HG03280 (cell line): ENCODE results near the gene OSM.

Experiments
- ATAC-seq: cut with Tn5 transposase; IDR thresholded peaks from one replicate; pipeline ENCODE4 v1.9.1; 2021; ENCODE audit warnings: mild to moderate bottlenecking, moderate library complexity; ENCODE audit not compliant: unreplicated experiment

The OSM gene

DNA sequence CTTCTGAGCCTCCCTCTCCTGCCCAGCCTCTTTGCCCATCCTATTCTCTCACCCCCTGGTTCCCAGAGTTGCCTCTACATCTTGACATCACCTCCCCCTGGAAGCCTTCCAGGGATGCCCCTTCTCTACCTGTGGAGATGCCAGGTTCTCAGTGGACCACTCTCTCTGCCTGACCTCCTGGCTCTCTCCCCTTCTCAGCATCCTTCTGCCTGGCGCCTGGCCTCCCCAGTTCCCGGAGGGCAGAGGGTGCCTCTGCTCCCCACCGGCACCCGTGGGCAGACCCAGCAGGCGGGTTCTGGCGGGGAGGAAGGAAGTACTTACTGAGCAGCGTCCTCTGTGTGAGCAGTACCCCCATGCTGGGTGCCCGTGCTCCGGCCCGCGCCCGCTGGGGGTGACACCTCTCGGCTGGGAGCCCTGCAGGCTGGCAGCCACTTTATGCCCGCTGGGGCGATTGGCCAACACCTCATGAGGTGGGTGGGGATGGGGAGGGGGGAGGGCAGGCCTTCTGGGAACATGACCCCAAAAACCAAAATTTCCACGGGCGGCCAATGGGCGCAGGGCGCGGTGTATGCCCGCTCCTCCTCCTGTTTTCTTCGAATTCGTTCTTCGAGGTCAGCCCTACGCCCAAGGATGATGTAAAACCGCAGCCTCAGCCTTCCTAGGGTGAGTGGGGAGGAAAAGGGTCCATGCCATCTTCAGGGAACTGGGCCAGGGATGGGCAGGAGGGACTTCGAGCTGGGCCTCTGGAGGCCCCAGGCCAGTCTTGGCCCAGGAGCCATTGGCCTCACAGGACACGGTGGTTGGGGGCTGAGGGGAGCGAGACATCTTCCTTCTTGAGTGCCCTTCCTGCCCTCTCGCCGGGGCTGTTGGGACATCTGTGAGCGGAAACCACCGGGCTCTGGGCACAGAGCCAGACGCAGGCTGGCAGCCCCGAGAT is at the start of gene OSM:
TSS of gene OSM (minus strand) at position 407 of the 937 bp plus-strand sequence. CDS start at position 355, 52 bp downstream.
- peak; percentile 13 for ATAC-seq

DNA sequence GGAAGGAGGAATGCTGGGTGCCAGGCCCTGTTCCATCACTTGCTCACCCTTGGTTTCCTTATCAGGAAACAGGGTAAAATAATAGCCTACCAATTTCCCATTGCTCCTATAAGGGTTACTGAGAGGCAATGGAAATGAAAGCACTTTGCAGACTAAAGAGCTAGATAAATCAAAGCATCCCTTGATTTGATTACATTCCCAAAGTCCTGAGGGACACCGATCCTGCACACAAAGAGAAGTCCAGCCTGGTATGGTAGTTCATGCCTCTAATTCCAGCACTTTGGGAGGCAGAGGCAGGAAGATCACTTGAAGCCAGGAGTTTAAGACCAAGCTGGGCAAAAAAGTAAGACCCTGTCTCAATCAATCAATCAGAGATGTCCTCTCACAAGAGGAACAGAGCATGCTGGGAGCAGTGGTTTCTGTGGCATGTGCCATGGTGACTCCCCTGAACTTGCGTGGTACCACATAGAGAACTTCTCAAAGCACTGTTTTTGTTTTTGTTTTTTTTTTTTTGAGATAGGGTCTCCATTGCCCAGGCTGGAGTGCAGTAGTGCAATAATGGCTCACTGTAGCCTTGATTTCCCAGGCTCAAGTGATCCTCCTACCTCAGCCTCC is 49.4 kb upstream of the OSM start:
- no peak for ATAC-seq

GRCh38 chr22:30314915-30315314 is 48.3 kb upstream of the OSM start:
- ATAC-seq = no peak

- no peak for ATAC-seq
Observed at GRCh38 chr22:30313527-30314363, 47.1 kb upstream of the OSM start.

- ATAC-seq = no peak
Observed at GRCh38 chr22:30312053-30312452, 45.4 kb upstream of the OSM start.

DNA sequence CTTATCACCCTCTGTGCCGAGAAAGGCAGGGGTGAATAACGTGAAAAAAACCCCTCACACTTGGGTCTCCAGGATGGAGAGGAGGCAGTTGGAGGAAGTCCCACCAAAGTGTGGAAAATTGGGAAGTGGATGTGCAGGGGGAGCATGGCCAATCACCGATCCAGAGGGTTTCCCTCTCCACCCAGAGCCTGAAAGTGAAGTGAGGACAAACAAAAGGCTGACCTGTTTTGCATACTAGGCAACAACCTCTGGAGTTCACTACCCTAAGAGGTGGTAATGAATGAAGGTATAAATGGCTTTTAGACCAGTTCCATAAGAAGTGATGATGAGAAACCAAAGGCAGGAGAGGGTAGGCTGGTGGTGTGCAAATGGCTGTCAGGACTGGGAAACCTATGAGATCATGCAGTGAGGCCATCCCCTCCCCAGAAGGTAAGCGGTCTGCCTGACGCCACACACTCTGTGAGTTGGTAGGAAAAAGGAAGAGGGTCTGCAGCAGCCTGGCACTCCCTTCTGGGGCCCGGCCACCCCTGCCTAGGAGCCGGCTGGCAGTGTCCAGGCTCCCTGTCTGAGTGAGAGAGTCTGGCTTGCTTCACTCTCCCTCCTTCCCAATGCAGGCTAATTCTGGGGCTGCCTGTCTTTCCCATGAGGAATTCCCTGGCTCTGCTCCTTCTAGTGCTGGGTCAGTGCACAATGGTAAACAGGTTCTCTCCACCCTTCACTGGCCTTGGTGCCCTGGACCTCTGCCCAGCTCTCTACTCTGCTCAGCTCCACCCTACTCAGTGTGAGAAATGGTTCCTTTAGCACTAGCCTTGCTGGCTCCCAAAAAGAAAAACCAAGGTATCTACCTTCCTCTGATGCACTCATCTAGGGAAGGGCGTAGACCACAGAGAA is 44.5 kb upstream of the OSM start:
- no peak for ATAC-seq

- ATAC-seq = peak; percentile 45
Observed at GRCh38 chr22:30309951-30310741, 43.5 kb upstream of the OSM start.

GRCh38 chr22:30308518-30309230 is 42.0 kb upstream of the OSM start:
- no peak for ATAC-seq

DNA sequence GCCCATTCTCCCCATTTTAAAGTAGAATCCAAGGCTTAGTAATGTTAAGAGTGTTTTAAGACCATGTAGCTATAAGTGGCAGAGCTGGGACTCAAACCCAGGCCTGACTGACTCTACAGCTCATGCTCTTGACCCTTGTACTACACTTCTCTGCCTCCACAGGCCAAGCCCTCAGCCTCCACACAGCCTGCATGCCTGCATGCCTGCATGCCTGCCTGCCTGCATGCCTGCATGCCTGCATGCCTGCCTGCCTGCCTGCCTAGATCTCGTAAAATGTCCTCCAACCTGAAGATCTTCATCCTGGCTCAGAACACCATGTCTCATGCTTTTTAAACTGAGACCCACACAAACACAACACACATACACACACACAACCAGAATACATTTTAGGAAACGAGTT is 41.4 kb upstream of the OSM start:
- ATAC-seq = no peak

GRCh38 chr22:30307041-30307574 is 40.5 kb upstream of the OSM start:
- no peak for ATAC-seq

- ATAC-seq = no peak
Observed at GRCh38 chr22:30306627-30307011, 40.0 kb upstream of the OSM start.

DNA sequence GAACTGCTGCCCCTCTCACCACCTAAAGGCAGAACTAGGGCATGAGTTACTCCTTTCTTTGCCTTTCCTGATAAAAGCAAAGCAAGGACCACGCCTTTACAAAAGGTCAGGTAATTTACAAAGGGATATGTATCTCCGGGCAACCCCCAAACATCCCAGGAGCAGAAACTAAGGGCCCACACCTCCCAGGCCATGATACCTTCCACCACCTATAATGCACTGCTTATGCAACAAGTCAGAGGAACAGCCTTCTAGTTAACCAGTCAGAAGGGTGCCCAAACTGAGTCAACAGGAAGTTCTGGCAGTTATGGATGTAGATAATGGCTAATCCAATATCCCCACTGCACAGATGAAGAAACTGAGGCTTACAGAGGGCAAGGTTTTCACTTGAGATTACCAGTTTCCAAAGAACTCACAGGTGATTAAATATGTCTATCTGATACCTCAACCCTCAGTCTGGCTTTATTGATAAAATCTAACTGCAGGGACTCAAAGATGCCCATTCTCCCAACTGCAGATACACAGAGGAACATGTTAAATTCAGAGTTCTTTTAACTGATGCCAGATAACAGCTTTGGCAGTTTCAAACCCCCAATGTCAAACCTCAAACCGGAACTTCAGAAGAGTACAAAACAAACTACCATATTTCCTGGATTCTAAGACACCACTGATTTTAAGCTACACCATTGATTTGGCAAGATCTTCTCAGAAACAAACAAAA is 39.4 kb upstream of the OSM start:
- ATAC-seq = no peak

DNA sequence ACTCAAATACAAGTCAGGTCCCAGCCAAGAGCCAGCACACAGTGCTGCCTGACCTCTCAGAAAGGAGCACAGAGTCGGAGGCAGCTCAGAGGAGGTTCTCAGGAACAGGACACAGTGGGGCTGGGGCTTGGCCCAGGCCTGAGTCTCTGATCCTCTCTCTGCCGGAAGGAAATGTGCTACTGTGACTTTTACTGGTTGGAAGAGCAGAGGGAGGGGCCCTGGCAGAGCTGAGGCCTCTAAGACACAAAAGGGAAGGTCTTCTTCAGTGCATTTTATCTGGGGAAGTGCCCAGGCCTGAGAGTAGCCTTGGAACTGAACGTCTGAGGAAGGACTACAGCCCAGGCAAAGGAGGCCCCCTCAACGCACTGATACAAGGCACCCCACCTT is 38.9 kb upstream of the OSM start:
- no peak for ATAC-seq

DNA sequence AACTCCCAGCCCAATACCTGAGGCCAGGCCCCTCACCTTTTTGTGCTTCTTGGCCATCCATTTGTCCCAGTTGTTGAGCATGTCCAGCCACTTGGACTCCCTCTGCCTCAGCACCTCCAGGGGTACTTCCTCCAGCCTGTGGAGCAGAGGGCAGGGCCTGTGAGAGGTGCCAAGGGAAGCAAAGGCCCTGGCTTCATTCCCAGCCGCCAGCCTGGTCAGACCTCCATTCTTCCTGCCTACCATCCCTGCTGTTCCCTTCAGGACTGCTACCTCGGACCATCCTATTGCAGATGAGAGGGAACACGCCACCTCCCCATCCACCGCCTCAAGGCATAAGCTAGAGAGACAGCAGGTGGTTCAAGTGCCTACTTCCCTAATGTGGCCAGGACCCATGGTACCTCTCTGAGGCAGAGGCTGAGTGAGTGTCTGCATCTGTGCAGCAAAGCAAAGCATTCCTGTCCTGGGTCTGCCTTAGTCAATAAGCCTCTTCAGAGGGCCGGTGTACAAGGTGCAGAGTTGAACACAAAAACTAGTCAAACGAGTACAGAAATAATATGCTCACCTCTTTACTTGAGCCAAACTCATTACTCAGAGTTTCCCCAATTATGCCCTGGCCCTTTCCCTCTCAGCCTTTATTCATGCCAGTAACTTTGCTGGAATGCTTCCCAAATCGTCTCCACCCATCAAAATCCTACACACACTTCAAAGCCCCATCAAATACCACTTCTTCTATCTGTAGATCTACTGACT is 38.0 kb upstream of the OSM start:
- ATAC-seq = no peak

DNA sequence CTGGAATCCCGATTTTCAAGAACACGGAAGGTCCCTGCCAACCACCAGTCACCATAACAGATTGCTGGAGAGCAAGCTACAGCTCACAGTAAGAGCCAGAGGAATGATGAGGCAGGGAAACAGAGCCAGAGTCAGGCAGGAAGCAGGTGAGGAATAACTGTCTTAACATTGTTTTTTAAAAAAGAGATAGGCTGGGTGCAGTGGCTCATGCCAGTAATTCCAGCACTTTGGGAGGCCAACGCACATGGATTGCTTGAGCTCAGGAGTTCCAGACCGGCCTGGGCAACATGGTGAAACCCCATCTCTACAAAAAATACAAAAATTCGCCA is 36.1 kb upstream of the OSM start:
- ATAC-seq = no peak

- no peak for ATAC-seq
Observed at GRCh38 chr22:30301995-30302809, 35.6 kb upstream of the OSM start.

GRCh38 chr22:30299322-30299721 is 32.7 kb upstream of the OSM start:
- ATAC-seq = no peak
